Right forelimb (tissue), 1 donor: ENCODE data around the gene KRT37.
A peak's percentile ranks its signal among the peaks of the same experiment; 100 is the strongest.
"Not testable (repeated sequence)": the region's sequence is repeated elsewhere in the genome, so short reads cannot be mapped to it uniquely, and the experiment has no call there.

ENCODE experiments used
- DNase-seq: peaks from one replicate; pipeline ENCODE4 v3.0.0-alpha.2; 2018

KRT37 gene

DNA sequence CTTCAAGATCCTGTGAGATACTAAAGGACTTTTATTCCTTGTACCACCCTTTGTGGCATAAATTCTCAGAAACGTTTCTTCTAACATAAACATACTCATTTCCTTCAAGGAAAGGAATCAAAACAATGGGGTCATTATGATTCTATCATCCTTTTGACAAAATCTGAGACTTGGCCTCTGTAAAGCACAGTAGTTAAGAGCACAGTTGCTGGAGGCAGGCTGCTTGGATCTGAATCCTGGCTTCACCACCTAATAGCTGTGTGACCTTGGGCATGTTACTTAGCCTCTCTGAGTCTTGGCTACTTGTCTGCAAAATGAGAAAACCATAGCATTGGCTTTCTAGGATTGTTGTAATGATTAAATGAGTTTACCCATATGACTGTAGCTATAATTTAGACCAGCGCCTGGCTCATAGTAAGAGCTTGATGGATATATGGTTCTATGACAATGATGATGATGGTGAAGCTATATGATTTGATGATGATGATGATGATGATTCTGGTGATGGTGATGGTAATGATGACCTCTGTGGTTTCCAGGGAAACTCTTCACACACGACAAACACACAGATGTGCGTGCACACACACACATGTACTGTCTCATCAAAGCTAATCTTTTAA, 20.9 kb downstream of the KRT37 start:
- no peak for DNase-seq

DNA sequence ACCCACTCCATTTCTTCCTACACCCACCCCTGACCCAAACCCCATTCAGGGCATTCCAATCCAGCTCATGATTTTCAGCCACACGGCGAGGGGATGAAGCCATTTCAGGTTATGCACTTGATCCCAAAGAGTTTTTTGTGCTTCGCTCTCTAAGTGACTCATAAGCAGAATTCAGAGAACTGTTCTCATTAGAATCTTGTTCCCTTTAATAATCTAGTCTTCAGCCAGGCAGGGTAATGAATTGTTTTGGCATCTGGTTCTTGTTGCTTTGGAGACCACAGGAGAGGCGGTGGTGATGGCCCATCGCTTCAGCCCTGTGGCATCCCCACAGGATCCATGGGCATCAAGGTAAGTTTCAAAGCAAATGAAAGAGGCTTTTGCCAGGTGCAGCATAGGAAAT, 22.2 kb downstream of the KRT37 start:
- DNase-seq: no peak

DNA sequence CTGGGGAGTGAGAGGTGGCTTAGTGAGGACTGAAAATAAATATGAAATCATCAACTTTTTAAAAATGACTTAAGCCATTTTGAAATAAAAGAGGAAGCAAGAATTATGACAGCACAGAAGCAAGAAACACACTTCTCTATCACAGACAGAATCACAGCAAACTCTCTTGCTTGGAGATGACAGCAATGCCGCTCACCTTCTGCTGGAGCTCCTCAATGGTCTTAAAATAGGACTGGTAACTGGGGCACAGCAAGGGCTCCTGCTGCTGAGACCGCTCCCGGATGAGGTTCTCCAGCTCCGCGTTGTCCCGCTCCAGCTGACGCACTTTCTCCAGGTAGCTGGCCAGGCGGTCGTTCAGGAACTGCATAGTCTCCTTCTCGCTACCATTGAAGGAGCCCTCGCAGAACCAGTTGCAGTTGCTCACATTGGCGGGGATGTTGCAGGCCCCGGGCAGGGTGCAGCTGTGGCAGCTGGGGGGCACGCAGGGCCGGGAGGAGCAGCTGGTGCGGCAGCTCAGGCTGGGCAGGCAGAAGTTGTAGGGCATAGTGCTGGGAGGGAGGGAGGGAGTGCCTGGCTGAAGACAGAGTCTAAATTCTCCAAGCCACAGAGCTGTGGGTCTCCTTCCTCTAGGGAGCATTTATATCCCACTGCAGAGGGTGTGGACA, 27.3 kb downstream of the KRT37 start, which contains the start of gene KRT31:
TSS of gene KRT31 (minus strand) at position 613 of the 665 bp plus-strand sequence. CDS start at position 544, 69 bp downstream.
- peak; percentile 48 for DNase-seq

DNA sequence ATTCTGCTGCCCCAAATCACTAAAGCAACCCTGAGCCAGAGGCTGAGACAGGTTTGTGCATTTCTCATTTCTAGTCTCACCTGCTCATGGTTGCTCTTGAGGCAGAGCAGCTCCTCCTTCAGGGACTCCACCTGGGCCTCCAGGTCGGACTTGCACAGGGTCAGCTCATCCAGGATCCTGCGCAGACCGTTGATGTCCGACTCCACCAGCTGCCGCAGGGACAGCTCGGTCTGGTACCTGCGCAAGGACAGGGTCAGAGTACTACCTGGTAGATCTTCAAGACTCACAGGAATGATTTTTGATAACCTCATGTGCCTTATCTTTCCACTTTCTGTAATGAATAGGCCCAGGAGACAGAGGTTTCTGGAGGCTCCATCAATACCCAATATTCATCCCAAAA, 28.0 kb downstream of the KRT37 start:
- DNase-seq: no peak

DNA sequence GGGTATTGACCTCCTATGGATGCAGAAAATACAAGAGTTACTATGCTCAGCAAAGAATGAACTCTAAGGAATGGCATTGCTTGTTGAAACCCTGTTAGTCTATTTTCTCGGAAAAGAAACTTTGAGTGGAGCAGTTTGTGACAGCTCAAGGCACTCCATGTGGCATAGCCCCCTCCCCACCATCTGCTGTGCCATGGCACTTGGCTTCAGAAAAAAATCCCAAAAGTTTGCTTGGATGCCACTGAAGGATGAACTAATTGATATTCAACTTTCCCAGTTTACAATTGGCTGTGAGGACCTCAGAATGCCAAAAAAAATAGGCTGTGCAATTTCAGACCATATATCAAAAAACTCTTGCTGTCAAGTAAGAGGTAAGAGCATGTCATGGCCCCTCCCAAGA, 28.8 kb downstream of the KRT37 start:
- no peak for DNase-seq

DNA sequence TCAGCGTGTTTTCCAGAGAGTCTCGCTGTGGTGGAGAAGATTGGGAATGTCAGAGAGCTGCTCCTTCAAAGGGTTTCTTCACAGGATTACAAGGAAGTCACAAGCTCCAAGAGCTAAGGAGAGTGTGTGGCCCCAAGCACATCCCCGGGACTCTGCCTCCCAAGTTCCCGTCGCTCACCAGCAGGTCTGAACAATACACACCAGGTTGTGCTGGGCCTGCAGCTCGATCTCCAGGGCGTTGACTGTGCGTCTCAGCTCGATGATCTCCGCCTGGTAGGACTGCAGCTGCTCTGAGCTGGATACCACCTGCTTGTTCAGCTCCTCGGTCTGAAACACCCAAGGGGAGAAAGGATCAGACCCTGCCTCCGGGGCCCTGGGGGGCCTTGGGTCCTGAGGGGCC, 29.3 kb downstream of the KRT37 start:
- DNase-seq: not testable (repeated sequence)

DNA sequence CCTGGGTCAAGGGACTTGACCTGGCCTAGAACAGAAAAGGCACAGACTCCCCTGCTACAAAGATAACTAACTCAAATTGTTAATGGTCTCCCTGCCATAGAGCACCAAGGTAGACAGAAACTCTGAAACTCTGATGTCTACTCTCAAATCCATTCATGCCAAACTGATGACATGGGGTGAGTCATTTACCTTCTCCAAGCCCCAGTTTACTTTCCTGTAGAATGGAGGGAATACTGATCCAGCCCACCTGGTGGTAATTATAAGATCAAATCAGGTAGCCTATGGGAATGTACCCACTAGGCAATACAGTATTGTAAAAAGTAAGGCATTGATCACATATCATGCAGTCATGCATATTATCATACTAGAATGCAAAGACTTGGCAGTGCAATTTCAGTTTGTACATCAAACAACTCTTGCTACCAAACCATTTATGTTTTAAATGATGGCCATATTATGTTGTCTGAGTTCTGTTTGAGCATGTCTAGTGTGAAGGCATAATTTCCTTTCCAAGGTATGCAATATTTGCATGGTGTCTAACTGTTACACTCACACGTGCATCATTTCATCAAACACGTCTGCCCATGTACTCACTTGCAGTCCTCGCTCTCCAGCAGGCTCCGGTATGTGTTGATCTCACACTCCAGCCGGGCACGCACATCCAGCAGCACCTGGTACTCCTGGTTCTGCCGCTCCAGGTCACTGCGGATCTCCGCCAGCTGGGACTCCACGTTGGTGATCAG, 30.0 kb downstream of the KRT37 start:
- DNase-seq: no peak

DNA sequence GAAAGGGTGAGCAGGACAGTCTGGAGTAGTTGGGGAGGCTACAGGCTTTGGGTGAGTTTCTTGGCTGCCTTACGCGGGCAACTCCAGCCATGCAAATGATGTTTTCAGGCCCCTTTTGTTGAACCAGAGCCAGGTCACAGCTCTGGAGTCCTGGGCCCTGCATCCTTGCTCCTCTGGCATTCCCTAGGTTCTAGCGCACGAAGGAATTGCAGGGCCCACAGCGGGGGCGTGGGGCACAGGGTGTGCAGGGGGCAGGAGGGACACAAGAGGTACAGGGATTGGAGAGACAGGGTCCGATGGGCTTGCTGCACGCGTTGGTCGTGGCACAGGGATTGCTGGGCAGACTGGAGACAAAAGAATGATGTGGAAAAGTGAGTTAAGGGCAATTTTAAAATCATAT, 30.6 kb downstream of the KRT37 start:
- DNase-seq: no peak

DNA sequence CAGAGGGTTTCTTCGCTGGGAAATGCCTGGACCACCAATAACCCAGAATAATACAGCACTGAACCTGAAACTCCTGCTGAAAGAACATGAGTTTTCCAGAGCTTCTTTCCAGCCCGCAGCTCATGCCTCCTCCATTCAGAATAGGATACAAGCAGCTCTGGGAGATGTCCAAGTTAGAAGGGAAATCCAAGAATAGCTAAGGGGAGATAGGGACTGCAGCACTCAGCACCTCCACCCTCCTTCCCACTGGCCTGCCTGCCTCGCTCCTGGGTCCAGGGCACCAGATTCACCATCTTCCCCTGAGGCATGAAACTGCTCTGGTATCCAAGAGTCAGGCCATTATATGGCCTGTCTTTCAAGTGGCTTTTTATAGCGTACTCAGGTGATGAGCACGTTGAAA, 31.1 kb downstream of the KRT37 start:
- DNase-seq: no peak

DNA sequence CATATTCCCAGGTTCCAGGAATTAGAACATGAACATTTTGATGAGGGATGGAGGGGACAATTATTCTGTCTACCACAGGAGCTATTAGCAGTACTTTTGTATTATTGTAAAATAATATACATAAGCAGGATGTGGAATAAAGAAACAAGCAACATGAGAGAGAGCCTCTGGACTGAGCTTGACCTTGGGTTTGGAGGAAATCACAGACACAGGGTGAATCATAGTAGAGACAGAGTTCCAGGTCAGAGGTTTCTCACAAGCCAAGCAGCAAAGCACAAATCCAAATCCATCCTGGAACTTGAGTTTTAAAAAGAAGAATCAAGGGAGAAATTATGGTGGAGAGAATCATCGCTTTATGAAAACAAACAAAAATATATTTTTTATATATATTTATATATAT, 32.1 kb downstream of the KRT37 start:
- no peak for DNase-seq

DNA sequence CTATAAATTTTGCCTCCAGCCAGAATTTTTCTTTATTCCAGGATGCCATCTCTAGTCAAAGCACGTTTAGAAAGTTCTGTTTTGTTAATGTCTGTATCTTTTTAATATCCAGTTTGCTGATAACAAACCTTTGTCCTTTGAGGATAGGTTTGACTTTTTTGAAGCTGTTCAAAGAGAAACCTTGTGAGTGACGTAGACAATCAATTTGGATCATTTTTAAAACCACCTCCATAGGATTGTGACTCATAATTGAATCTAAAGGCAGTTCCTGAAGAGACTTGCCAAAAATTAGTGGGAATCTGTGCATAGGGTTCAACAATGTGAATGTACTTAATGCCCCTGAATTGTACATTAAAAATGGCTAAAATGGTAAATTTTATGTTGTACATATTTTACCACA, 32.9 kb downstream of the KRT37 start:
- no peak for DNase-seq

DNA sequence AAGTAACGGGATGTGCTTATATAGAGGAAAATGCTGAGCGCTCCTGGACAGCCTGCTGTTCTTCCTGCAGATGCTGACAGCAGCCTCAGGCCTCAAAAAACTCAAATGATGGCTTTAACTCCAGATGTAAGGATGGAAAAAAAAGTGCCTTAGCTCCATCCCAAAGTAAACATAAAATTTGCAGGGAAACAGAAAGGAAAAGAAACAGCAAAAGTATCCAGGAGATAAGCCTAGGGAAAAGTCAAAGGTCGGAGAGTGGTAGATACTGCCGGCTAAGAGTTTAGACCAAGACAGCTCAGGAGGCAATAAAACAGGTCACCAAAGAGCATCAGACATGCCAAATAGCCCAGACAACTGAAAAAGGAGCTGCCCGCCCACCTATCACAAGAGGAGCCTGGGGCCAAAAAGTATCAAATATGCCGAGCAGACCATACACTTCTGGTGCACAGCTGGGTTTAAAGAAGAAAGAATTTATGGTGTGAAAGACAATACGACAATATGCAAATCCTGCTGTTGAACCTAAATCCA, 33.9 kb downstream of the KRT37 start:
- no peak for DNase-seq

DNA sequence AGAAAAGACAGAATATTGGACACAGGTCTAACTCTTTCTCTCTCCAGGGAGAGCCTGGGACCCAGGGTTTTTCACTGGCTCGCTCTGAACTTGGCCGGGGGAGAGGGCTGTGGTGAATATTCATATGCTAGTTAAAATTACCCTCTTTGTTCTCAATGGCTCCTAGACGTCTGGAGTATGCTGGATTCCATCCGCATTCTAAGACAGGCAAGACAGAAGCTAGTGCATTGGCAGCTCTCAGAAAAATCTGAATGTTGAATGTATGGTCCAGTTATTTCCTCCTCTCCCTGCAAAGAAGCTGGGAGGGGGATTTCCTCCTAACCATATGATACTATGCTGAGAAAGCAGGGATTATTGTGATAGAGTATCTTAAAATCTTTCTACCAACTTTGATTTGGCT, 36.7 kb downstream of the KRT37 start:
- DNase-seq: no peak

DNA sequence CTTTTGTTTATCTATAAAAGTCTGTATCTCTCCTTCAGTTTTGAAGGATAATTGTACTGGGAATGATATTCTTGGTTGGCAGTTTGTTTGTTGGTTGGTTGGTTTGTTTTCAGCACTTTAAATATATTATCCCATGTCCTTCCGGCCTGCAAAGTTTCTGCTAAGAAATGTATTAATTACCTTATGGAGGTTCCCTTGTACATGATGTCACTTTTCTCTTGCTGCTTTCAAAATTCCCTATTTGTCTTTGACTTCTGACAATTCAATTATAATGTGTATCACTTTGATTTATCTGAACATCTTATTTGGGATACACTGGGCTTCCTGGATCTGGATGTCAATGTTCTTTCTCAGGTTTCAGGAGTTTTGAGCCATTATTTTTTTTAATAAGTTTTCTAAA, 38.2 kb downstream of the KRT37 start:
- no peak for DNase-seq

DNA sequence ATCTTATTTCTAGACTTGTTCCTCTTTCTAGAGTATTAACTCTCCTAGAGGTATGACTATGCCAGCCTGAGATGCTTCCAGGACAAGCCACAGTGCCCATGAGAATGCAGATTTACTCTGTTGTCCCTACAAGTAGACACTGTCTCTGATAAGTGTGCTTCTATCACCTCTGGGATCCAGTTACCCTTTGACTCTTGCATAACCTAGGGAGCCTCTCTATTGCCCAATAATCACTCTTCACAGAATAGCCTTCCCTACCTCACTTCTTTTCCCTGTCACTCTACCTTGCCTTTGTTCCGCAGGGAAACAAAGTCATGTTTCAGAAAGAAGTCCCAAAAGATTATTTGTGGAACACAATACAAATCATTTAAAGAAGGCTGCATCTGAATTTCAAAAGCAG, 40.7 kb downstream of the KRT37 start:
- no peak for DNase-seq

DNA sequence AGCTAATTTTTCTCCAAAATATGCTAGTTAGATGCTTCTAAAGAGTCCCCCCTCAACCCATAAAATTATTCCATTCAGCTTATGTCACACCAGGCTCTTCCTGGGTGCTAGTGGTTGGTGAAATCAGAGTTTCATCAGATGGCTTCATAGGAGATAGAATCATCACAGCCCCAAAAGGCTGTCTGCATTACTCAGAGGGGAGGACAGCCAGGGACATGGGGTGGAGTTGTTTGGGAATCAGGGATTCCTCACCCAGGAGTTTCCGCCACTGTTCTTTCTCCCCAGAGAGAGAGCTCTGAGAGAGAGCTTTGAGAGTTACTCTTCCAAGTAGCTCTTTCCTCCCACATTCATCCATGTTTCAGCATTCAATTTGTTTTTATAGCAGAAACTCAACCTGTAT, 42.0 kb downstream of the KRT37 start:
- DNase-seq: no peak

DNA sequence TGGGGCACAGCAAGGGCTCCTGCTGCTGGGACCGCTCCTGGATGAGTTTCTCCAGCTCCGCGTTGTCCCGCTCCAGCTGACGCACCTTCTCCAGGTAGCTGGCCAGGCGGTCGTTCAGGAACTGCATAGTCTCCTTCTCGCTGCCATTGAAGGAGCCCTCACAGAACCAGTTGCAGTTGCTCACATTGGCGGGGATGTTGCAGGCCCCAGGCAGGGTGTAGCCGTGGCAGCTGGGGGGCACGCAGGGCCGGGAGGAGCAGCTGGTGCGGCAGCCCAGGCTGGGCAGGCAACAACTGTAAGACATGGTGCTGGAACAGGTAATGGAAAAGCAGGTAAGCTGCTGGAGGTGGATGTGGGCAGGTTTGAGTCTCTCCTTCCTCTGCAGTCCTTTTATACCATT, 42.4 kb downstream of the KRT37 start, which contains the start of gene KRT34:
TSS of gene KRT34 (minus strand) at position 364 of the 400 bp plus-strand sequence. CDS start at position 304, 60 bp downstream.
- DNase-seq: not testable (repeated sequence)

DNA sequence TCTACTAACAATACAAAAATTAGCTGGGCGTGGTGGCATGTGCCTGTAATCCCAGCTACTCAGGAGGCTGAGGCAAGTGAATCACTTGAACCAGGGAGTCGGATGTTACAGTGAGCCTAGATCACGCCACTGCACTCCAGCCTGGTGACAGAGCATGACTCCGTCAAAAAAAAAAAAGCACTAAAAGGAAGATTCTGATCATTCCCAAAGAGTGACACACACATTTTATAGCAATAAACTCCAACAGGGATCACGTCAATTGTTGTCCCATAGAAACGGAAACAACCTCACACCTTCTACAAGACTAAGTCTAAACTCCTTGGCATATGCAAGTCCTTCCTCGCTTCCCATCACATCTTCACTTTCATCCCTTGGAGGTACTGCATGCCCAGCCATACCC, 44.3 kb downstream of the KRT37 start:
- not testable (repeated sequence) for DNase-seq

DNA sequence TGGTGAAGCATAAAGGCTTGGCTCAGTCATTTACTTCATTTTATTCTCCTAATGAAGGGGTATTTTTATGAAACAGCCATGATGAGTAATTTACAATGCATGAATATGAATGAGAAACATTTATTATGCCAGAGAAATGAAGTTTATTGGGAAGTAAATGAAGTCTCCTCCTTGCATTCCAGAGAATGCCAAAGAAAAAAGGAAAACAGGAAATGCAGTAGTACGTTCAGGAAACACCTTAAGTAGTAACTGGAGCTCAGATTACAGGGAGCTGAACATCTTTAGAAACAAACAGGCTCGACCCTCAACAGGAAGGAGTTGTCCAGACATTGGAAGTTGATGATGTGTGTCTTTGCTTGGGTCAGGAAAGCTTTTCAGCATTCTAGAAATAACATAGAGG, 46.8 kb downstream of the KRT37 start:
- DNase-seq: no peak
